NCI-H82 treated with DMSO at 0.1 percent for 48 hours (cell line): ENCODE measurements around the gene RTCA.
"Not testable (repeated sequence)": the region's sequence is repeated elsewhere in the genome, so short reads cannot be mapped to it uniquely, and the experiment has no call there.

Source experiments
- DNase-seq: peaks from one replicate; lab custom pipeline; 2025; ENCODE audit not compliant: unreplicated experiment; lab: John Stamatoyannopoulos, UW

Gene RTCA

GRCh38 chr1:100256273-100256672 is 9.7 kb upstream of the RTCA start:
- not testable (repeated sequence) for DNase-seq

DNA sequence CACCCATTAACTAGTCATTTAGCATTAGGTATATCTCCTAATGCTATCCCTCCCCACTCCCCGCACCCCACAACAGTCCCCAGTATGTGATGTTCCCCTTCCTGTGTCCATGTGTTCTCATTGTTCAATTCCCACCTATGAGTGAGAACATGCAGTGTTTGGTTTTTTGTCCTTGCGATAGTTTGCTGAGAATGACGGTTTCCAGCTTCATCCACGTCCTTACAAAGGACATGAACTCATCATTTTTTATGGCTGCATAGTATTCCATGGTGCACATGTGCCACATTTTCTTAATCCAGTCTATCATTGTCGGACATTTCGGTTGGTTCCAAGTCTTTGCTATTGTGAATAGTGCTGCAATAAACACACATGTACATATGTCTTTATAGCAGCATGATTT is 7.6 kb upstream of the RTCA start:
- not testable (repeated sequence) for DNase-seq

DNA sequence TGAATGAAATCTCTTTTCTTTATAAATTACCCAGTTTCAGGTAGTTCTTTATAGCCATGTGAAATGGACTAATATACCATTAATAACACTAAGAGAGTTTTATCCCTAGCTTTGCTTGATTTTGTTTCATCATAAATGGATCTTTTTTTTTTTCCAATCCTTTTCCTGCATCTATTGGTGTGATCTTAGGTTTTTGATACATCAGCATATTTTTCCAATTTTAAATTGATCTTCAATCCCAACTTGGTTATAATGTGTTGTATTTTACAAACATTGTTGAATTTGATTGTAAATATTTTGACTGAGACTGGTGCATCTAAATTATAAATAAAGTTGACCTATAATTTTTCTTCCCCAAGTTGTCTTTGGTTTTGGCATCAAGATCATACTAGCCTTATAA is 4.3 kb upstream of the RTCA start:
- no peak for DNase-seq

DNA sequence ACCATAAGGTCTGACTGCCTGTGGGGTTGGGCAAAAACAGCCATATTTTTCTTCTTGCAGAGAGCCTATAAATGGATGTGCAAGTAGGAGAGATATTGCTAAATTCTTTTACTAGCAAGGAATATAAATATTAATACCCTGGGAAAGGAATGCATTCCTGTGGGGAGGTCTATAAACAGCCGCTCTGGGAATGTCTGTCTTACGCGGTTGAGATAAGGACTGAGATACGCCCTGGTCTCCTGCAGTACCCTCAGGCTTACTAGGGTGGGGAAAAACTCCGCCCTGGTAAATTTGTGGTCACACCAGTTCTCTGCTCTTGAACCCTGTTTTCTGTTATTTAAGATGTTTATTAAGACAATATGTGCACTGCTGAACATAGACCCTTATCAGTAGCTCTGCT is 1.9 kb upstream of the RTCA start:
- DNase-seq = not testable (repeated sequence)

GRCh38 chr1:100265562-100265930 is 470 bp upstream of the RTCA start:
- no peak for DNase-seq

GRCh38 chr1:100266741-100267140 is 725 bp downstream of the RTCA start:
- DNase-seq = no peak

DNA sequence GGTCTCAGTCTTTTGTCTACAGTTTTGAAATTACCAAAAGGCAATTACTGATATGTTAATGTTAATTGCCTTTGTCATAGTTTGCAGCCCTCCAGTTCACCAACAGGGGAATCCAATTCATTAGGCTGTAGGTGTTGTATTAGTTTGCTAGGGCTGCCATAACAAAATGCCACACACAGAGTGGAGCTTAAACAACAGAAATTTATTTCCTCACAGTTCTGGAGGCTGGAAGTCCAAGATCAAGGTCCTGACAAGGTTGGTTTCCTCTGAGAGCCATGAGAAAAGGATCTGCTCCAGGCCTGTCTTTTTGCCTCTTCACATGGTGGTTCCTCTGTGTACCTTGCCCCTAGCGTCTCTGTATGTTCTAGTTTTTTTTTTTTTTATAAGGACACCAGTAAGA is 1.3 kb downstream of the RTCA start:
- no peak for DNase-seq

DNA sequence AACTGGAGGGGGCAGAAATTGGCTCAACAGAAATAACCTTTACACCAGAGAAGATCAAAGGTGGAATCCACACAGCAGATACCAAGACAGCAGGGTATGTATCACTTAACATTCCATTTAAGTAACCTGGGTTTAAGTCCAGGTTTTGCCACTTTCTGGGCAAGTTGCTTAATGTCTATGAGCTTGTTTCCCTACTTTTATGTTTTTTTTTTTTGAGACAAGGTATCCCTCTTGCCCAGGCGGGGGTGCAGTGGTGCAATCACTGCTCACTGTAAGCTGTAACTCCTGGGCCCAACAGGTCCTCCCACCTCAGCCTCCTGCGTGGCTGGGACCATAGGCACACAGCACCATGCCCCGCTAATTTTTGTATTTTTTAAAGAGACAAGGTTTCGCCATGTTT is 2.2 kb downstream of the RTCA start:
- DNase-seq = no peak

DNA sequence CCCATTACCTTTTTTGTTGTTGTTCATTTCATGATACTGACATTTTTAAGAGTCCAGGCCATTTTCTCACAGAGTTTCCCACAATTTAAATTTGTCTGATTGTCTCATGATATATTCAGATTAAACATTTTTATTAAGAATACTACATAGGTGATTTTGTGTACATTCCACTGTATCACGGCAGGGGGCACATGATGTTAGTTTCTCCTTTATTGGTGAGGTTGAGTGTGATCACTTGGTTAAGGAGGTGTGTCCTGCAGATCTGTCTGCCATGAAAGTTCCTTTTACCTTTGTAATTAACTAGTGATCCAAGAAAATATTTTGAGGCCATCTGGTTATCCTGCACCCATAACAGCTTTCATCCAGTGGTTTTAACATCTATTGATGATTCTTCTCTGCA is 11.8 kb downstream of the RTCA start:
- no peak for DNase-seq

- no peak for DNase-seq
Measured at GRCh38 chr1:100279358-100279923, 13.4 kb downstream of the RTCA start.

- no peak for DNase-seq
Measured at GRCh38 chr1:100279954-100280682, 14.1 kb downstream of the RTCA start.

GRCh38 chr1:100284591-100284990 is 18.6 kb downstream of the RTCA start:
- DNase-seq = no peak

DNA sequence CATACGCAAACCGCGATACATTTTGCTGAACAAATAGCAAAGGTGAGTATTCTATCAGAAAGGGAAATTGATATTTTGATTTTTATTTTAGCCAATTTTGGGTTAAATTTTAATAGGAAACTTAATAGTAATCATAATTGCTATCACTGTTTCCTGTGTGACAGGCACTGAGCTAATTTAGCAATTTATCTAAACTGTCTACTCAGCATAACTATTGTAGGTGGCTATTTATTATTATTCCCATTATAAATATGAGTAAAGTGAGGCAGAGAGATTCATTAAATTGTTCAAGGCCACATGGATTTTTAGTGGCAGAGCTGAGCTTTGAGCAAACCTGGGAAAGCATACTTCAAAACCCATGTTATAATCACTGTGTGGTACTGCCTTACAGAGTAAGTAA is 21.1 kb downstream of the RTCA start:
- DNase-seq = no peak

DNA sequence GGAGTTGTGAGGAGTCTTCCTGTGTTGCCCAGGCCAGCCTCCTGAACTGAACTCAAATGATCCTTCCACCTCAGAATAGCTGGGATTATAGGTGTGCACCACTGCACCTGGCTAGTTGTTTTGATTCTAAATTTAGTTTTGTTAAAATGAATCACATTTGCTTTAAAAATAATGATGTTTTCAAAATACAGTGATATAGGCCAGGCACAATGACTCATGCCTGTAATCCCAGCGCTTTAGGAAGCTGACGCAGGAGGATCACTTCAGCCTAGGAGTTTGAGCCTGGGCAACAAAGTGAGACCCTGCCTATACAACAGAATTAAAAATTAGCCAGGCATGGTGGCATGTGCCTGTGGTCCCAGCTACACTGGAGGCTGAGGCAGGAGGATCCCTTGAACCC is 24.3 kb downstream of the RTCA start:
- no peak for DNase-seq

- DNase-seq = no peak
Measured at GRCh38 chr1:100292711-100293110, 26.7 kb downstream of the RTCA start.

GRCh38 chr1:100296140-100296539 is 30.1 kb downstream of the RTCA start:
- no peak for DNase-seq

GRCh38 chr1:100296997-100297396 is 31.0 kb downstream of the RTCA start:
- not testable (repeated sequence) for DNase-seq

DNA sequence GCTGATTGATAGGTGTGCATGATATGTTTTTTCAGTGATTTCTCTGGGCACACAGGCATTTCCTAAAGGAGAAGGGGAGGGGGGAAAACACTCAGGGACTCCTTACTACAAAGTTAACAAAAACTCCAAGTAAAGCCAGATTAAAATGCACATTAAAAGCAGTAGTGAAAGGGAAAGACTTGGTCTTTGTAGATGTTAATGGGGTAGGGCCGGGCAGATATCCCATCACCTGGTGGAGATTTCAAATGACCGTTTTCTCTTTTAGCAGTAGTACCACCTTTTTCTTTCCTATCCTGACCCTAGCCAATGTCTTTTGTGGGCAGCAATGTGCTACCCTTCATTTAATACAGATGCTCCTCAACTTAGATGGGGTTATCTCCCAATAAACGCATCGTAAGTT is 32.5 kb downstream of the RTCA start:
- no peak for DNase-seq

GRCh38 chr1:100299521-100300222 is 33.7 kb downstream of the RTCA start:
- DNase-seq = no peak

- DNase-seq = no peak
Measured at GRCh38 chr1:100300691-100301090, 34.7 kb downstream of the RTCA start.

DNA sequence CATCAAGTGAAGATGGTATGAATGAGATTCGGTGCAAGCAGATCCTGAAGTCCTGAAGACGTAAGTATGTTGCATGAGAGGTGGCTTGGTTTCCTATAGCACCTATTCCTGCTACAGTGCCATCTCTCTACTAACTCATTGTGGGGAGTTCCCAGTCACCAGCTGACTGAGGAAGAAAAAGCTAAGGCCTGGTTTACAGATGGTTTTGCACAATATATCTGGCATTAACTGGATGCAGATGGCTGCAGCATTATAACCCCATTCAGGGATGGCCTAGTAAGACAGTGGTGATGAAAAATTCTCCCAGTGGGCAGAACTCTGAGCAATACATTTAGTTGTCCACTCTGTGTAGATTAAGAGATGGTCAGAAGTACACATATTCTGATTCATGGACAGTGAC is 36.7 kb downstream of the RTCA start:
- no peak for DNase-seq

DNA sequence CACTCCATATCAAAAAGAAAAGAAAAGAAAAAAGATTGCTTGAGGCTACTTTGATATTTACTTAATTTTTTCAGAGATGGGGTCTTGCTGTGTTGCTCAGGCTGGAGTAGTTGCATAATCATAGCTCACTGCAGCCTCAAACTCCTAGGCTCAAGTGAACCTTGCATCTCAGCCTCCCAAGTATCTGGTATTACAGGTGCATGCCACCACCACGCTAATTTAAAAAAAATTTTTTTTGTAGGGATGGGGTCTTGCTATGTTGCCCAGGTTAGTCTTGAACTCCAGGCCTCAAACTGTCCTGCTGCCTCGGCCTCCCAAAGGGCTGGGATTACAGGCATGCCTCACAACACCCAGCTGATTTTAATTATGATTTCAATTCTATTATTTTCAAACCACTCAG is 38.2 kb downstream of the RTCA start:
- no peak for DNase-seq
